ENCODE measurements around the gene PRPF40B.

PRPF40B gene

GRCh38 chr12:49661191-49661590, 37.8 kb downstream of the PRPF40B start:
- DNase-seq (ENCODE audit: low read depth) = no peak
- TF ChIP-seq CTCF (IDR thresholded peaks at IDR 0.05; ENCODE audit: insufficient read depth, low read depth, low read length, missing control alignments) = no peak
- no peak overlapping the region for H3K4me3 ChIP-seq (ENCODE audit: low read length)

GRCh38 chr12:49661746-49662145, 38.4 kb downstream of the PRPF40B start:
- no peak for TF ChIP-seq CTCF (IDR thresholded peaks at IDR 0.05; ENCODE audit: insufficient read depth, low read depth, low read length, missing control alignments)
- no peak for DNase-seq (ENCODE audit: low read depth)
- H3K4me3 ChIP-seq (ENCODE audit: low read length) = no peak overlapping the region

- no peak overlapping the region for H3K4me3 ChIP-seq (ENCODE audit: low read length)
- peak; percentile 61 for DNase-seq (ENCODE audit: low read depth)
These were observed 39.9 kb downstream of the PRPF40B start for GRCh38 chr12:49662998-49663843.

GRCh38 chr12:49664167-49664566, 40.8 kb downstream of the PRPF40B start:
- no peak for DNase-seq (ENCODE audit: low read depth)
- H3K4me3 ChIP-seq (ENCODE audit: low read length) = no peak overlapping the region
- TF ChIP-seq CTCF (IDR thresholded peaks at IDR 0.05; ENCODE audit: insufficient read depth, low read depth, low read length, missing control alignments) = no peak

More at GRCh38 chr12:49662998-49663843, 39.9 kb downstream of the PRPF40B start:
- TF ChIP-seq CTCF (IDR thresholded peaks at IDR 0.05; ENCODE audit: insufficient read depth, low read depth, low read length, missing control alignments) = no peak

GRCh38 chr12:49664591-49665239, 41.4 kb downstream of the PRPF40B start:
- no peak overlapping the region for H3K4me3 ChIP-seq (ENCODE audit: low read length)
- TF ChIP-seq CTCF (IDR thresholded peaks at IDR 0.05; ENCODE audit: insufficient read depth, low read depth, low read length, missing control alignments) = no peak
- peak; percentile 23 for DNase-seq (ENCODE audit: low read depth)

- H3K4me3 ChIP-seq (ENCODE audit: low read length) = no peak overlapping the region
- no peak for DNase-seq (ENCODE audit: low read depth)
- TF ChIP-seq CTCF (IDR thresholded peaks at IDR 0.05; ENCODE audit: insufficient read depth, low read depth, low read length, missing control alignments) = no peak
These were observed 42.0 kb downstream of the PRPF40B start for GRCh38 chr12:49665384-49665783.
